ENCODE measurements around the gene ASCC3. TPM values are rescaled to one million over a fixed set of nuclear protein-coding genes. Genes with fewer than 3 reads are reported as not detected.

ASCC3 gene
- total and polyA plus RNA-seq, 2 donors (not counting 1 experiment from before 2014, with no cell fraction given), result 9.0 to 42.3 TPM

GRCh38 chr6:100614933-100615332, 266.2 kb downstream of the ASCC3 start:
- no peak for TF ChIP-seq CTCF (IDR thresholded peaks at IDR 0.05)
- no peak for TF ChIP-seq EZH2 (IDR thresholded peaks at IDR 0.05; ENCODE audit: borderline replicate concordance, insufficient read depth, low read depth, low read length, poor library complexity, severe bottlenecking)

GRCh38 chr6:100614386-100614785, 266.7 kb downstream of the ASCC3 start:
- H3K27me3 ChIP-seq (replicated peaks in 1 of 4; ENCODE audit: control extremely low read depth in 1 of 4, control insufficient read depth in 3 of 4, insufficient read depth in 4 of 4, low read length in 3 of 4), result no peaks in the 10 kb centered on the region
- CTCF ChIA-PET, result no interaction called here
- no peak for TF ChIP-seq EZH2 (IDR thresholded peaks at IDR 0.05; ENCODE audit: borderline replicate concordance, insufficient read depth, low read depth, low read length, poor library complexity, severe bottlenecking)
- no peak for TF ChIP-seq CTCF (IDR thresholded peaks at IDR 0.05)
- Mint-ChIP-seq H3K4me3 (no peak overlapping the region), H3K27ac (no peak overlapping the region), H3K4me1 (no peaks in the 10 kb centered on the region), H3K9me3 (ENCODE audit: insufficient read depth) (no peaks in the 10 kb centered on the region), H3K27me3 (no peaks in the 10 kb centered on the region)
- H3K4me2 ChIP-seq (replicated peaks; ENCODE audit: low read depth, low read length, poor library complexity, severe bottlenecking), result no peak overlapping the region
- WGBS (ENCODE audit: insufficient coverage), result no CpG with 5 or more reads among the region's 4 CpGs
- POLR2A ChIA-PET, result no interaction called here
- H3K36me3 ChIP-seq (replicated peaks in 1 of 2; ENCODE audit: control extremely low read depth in 1 of 2, control insufficient read depth in 1 of 2, extremely low read depth in 1 of 2, insufficient read depth in 2 of 2, low read length in 1 of 2), result peaks cover 0 to 7% of the 10 kb centered on the region in 2 experiments
- no peak overlapping the region for H3K9ac ChIP-seq (ENCODE audit: low read length)
- no peaks in the 10 kb centered on the region for H4K20me1 ChIP-seq (ENCODE audit: control insufficient read depth, insufficient read depth, low read length, poor library complexity, severe bottlenecking)
- no peak overlapping the region for H2AFZ ChIP-seq (ENCODE audit: insufficient read depth, low read depth, low read length, poor library complexity, severe bottlenecking)
- no peak overlapping the region for H3K27ac ChIP-seq (ENCODE audit: low read length in 2 of 2)
- no peaks in the 10 kb centered on the region for H3K79me2 ChIP-seq (ENCODE audit: control insufficient read depth, insufficient read depth, low read length)
- no peaks in the 10 kb centered on the region for H3K4me1 ChIP-seq (ENCODE audit: control insufficient read depth in 2 of 2, insufficient read depth in 2 of 2, low read length in 2 of 2)
- no peaks in the 10 kb centered on the region for H3K9me3 ChIP-seq (ENCODE audit: control extremely low read depth in 1 of 3, control insufficient read depth in 2 of 3, insufficient read depth in 1 of 3, low read length in 2 of 3)
- H3K4me3 ChIP-seq (ENCODE audit: control extremely low read depth in 1 of 5, extremely low read depth in 1 of 5, insufficient read depth in 1 of 5, low read depth in 2 of 5, low read length in 4 of 5), result no peak overlapping the region
- DNase-seq, result no peak
- intact Hi-C loops (cut with micrococcal nuclease), result no loop called here
- no peak for ATAC-seq (ENCODE audit: low read depth)

More at GRCh38 chr6:100614933-100615332, 266.2 kb downstream of the ASCC3 start:
- Histone ChIP-seq H4K20me1 (ENCODE audit: control insufficient read depth, insufficient read depth, low read length, poor library complexity, severe bottlenecking) (no peaks in the 10 kb centered on the region), H3K4me3 (ENCODE audit: control extremely low read depth in 1 of 5, extremely low read depth in 1 of 5, insufficient read depth in 1 of 5, low read depth in 2 of 5, low read length in 4 of 5) (no peak overlapping the region), H3K27ac (ENCODE audit: low read length in 2 of 2) (no peak overlapping the region), H3K9ac (ENCODE audit: low read length) (no peak overlapping the region), H3K4me1 (ENCODE audit: control insufficient read depth in 2 of 2, insufficient read depth in 2 of 2, low read length in 2 of 2) (no peaks in the 10 kb centered on the region), H3K36me3 (replicated peaks in 1 of 2; ENCODE audit: control extremely low read depth in 1 of 2, control insufficient read depth in 1 of 2, extremely low read depth in 1 of 2, insufficient read depth in 2 of 2, low read length in 1 of 2) (peaks cover 0 to 10% of the 10 kb centered on the region in 2 experiments), H3K79me2 (ENCODE audit: control insufficient read depth, insufficient read depth, low read length) (no peaks in the 10 kb centered on the region), H3K9me3 (ENCODE audit: control extremely low read depth in 1 of 3, control insufficient read depth in 2 of 3, insufficient read depth in 1 of 3, low read length in 2 of 3) (no peaks in the 10 kb centered on the region), H3K27me3 (replicated peaks in 1 of 4; ENCODE audit: control extremely low read depth in 1 of 4, control insufficient read depth in 3 of 4, insufficient read depth in 4 of 4, low read length in 3 of 4) (no peaks in the 10 kb centered on the region), H2AFZ (ENCODE audit: insufficient read depth, low read depth, low read length, poor library complexity, severe bottlenecking) (no peak overlapping the region), H3K4me2 (replicated peaks; ENCODE audit: low read depth, low read length, poor library complexity, severe bottlenecking) (no peak overlapping the region)
- no peaks in the 10 kb centered on the region for H3K4me1 Mint-ChIP-seq
- no peak for DNase-seq
- POLR2A ChIA-PET, result no interaction called here
- no peak overlapping the region for H3K4me3 Mint-ChIP-seq
- CTCF ChIA-PET, result no interaction called here
- H3K9me3 Mint-ChIP-seq (ENCODE audit: insufficient read depth), result no peaks in the 10 kb centered on the region
- H3K27me3 Mint-ChIP-seq, result no peaks in the 10 kb centered on the region
- no peak for ATAC-seq (ENCODE audit: low read depth)
- intact Hi-C loops (cut with micrococcal nuclease), result no loop called here
- no peak overlapping the region for H3K27ac Mint-ChIP-seq
- 100% methylated on average over 7 of the region's 8 CpGs for WGBS (ENCODE audit: insufficient coverage)
